CD4-positive, CD25-positive, alpha-beta regulatory T cell (primary cell): ENCODE results near the gene BCL2L11. TPM values are rescaled to one million over a fixed set of nuclear protein-coding genes. Genes with fewer than 3 reads are reported as not detected.

Experiments
- ATAC-seq, 2 donors: fragments of 150-1000 bp; cut with Tn5 transposase; one replicate each; pipeline ENCODE4 v1.10.0; 2021; ENCODE audit warnings: low read depth in 2 of 2, moderate number of reproducible peaks in 2 of 2, moderate library complexity in 1 of 2
- DNase-seq, 3 donors: peaks; one replicate each; pipeline versions ENCODE4 v3.0.0 to v3.0.0-alpha.2; 2012 to 2022; ENCODE audit warnings: mixed read lengths in 1 of 3
- H3K27ac ChIP-seq: one replicate; pipeline ENCODE4 v1.7.0; 2013; ENCODE audit warnings: mild to moderate bottlenecking, low read length; ENCODE audit not compliant: insufficient read depth, poor library complexity, severe bottlenecking
- H3K27me3 ChIP-seq: one replicate; pipeline ENCODE4 v1.7.0; 2013; ENCODE audit warnings: low read length; ENCODE audit not compliant: control insufficient read depth, insufficient read depth
- H3K36me3 ChIP-seq: one replicate; pipeline ENCODE4 v1.7.0; 2013; ENCODE audit warnings: mild to moderate bottlenecking, low read length, moderate library complexity; ENCODE audit not compliant: control insufficient read depth, insufficient read depth
- H3K4me1 ChIP-seq: 2 replicates; pipeline ENCODE4 v1.7.0; 2013; ENCODE audit warnings: mild to moderate bottlenecking, low read length; ENCODE audit not compliant: insufficient read depth, control insufficient read depth, poor library complexity, severe bottlenecking
- H3K4me3 ChIP-seq: one replicate; pipeline ENCODE4 v1.7.0; 2013; ENCODE audit warnings: low read depth, mild to moderate bottlenecking, low read length, moderate library complexity
- H3K9me3 ChIP-seq, 2 experiments: 1 replicate in 1 of 2; 2 replicates in 1 of 2; pipeline ENCODE4 v1.7.0; 2013; ENCODE audit warnings: low read length in 2 of 2, mild to moderate bottlenecking in 1 of 2, moderate library complexity in 1 of 2; ENCODE audit not compliant: control insufficient read depth in 2 of 2
- H3K27ac Mint-ChIP-seq, 3 donors: one replicate each; pipeline ENCODE4 v1.8.0; 2020 to 2022; ENCODE audit warnings: mild to moderate bottlenecking in 3 of 3, mixed read lengths in 3 of 3, moderate library complexity in 2 of 3
- H3K27me3 Mint-ChIP-seq: one replicate; pipeline ENCODE4 v1.8.0; 2022; ENCODE audit warnings: mild to moderate bottlenecking, mixed read lengths
- H3K36me3 Mint-ChIP-seq: one replicate; pipeline ENCODE4 v1.8.0; 2020; ENCODE audit warnings: mixed read lengths
- H3K4me1 Mint-ChIP-seq, 4 donors: one replicate each; pipeline ENCODE4 v1.8.0; 2020 to 2022; ENCODE audit warnings: mixed read lengths in 4 of 4, mild to moderate bottlenecking in 1 of 4
- H3K4me3 Mint-ChIP-seq, 4 donors: one replicate each; pipeline ENCODE4 v1.8.0; 2020 to 2022; ENCODE audit warnings: mild to moderate bottlenecking in 4 of 4, mixed read lengths in 4 of 4, moderate library complexity in 3 of 4
- H3K9me3 Mint-ChIP-seq, 7 donors: one replicate each; pipeline ENCODE4 v1.8.0; 2020 to 2022; ENCODE audit warnings: mixed read lengths in 7 of 7, mild to moderate bottlenecking in 3 of 7, moderate library complexity in 2 of 7
- polyA plus RNA-seq, 4 donors: library from polyadenylated mRNA; unstranded; fragments of 300-500 nt; fragmentation: Illumina TruSeq; gene quantifications; one replicate each; pipeline ENCODE4 v1.2.3, GENCODE V29; 2021
- total RNA-seq: library from RNA; stranded (reverse); gene quantifications from one replicate; pipeline ENCODE4 v1.2.3, GENCODE V29; 2022

BCL2L11 gene
- total and polyA plus RNA-seq, 5 donors from 2014 or later: 18.0 to 96.0 (median 31.9) TPM

DNA sequence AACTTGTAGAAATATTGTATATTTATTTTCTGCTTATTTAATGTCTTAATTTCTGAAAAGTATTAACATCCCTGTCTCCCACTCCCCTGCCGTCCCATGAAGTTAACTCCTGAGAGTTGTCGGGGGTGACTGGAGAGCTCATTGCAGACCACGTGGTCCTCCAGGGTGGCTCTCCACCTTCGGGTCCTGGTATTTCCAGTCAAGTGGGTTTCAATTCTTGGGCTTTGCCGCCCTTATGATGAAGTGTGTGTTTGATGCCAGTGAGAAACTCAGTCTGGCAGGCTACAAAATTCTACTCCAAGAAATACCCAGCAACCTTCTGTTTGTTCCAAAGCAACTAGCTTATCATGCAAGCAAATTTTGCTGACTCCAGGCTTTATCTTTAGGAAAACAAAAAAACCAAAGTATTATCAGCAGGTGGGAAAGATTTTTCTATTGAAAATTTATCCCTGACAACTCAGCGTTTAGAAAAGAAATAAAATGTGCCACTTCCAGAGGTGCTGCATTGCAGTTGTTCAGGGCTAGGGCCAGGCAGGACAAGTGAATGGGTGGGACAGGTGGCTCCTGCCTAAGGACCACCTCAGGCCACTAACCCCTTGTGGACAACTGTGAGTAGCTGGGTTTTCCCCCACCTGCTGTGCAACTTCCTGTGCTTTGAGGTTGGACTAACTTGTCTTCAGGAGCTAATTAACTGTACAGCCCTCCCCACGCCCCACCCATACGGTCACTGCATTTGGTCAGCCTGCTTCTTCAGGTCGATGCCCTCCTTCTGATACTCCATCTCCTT lies 46.6 kb downstream of the BCL2L11 start:
- Mint-ChIP-seq H3K4me1 (peaks cover 10 to 33% (median 19%) of the 10 kb centered on the region in 4 donors), H3K27me3 (peaks cover 42% of the 10 kb centered on the region), H3K4me3 (no peak overlapping the region), H3K27ac (peak overlapping the region in 1 of 3 donors; percentile 62), H3K36me3 (peaks cover 19% of the 10 kb centered on the region), H3K9me3 (peaks cover 0 to 2% (median 0%) of the 10 kb centered on the region in 7 donors)
- Histone ChIP-seq H3K4me3 (no peak overlapping the region), H3K36me3 (peaks cover 21% of the 10 kb centered on the region), H3K27ac (no peak overlapping the region), H3K27me3 (peaks cover 5% of the 10 kb centered on the region), H3K4me1 (peaks cover 21% of the 10 kb centered on the region), H3K9me3 (no peaks in the 10 kb centered on the region)
- DNase-seq: peak in 1 of 3 donors; percentile 30
- no peak for ATAC-seq

DNA sequence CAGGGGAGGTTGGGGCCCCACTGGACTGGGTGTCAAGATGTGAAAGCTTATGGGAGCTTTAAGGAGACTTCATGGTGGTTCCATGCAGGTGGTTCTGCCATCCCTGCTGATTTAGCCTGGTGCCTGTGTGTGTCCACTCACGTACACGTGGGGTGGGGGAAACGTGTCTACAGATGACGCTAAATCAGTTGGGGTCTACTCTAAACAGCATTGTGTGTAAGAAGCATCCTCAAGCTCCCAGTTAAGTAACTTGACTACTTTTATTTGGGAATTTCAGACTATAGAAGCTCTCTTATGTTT lies 47.1 kb downstream of the BCL2L11 start:
- ATAC-seq: no peak
- Mint-ChIP-seq H3K27me3 (peaks cover 38% of the 10 kb centered on the region), H3K4me1 (peaks cover 5 to 28% (median 14%) of the 10 kb centered on the region in 4 donors), H3K27ac (peak overlapping the region in 1 of 3 donors; percentile 62), H3K9me3 (peaks cover 0 to under 1% (median 0%) of the 10 kb centered on the region in 7 donors), H3K4me3 (peak overlapping the region in 1 of 4 donors; percentile 21), H3K36me3 (peaks cover 13% of the 10 kb centered on the region)
- H3K27me3 ChIP-seq: peaks cover 7% of the 10 kb centered on the region
- H3K4me3 ChIP-seq: no peak overlapping the region
- peaks cover 21% of the 10 kb centered on the region for H3K36me3 ChIP-seq
- H3K4me1 ChIP-seq: peaks cover 15% of the 10 kb centered on the region
- DNase-seq: no peak
- H3K9me3 ChIP-seq: no peaks in the 10 kb centered on the region
- no peak overlapping the region for H3K27ac ChIP-seq

DNA sequence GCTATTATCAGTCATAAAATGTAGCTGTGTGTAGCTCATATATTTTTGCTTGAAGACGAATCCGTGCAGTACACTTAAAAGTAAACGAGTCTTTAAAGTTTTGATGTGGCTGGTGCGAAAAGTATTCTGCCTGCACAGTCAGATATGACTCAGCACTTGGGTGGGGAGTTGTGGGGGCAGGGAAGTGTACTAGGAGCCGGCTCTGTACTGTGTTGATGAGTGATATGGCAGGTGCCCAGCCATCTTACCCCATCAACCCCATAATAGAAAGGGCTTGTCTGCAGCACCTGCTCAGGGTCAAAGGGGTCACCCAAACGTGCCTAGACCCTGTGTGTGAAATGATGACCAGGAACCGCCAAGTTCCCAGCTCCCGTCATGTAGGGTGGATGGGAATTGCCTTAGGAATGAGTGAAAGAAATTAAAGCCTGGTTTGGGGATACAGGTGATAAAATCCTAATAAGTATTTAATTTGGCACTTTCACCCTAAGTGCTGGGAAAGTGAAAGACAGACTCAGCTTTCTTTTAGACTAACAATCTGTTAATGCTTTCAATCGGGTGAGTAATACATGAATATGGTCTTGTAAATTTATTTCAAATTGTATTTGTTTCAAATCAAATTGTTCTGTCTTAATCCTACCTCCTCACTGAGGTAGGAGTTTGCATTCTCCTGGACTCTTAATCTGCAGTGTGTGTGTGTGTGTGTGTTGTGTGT lies 48.0 kb downstream of the BCL2L11 start:
- Histone ChIP-seq H3K4me3 (no peak overlapping the region), H3K27me3 (peaks cover 7% of the 10 kb centered on the region), H3K36me3 (peaks cover 21% of the 10 kb centered on the region), H3K9me3 (no peaks in the 10 kb centered on the region), H3K4me1 (peaks cover 12% of the 10 kb centered on the region), H3K27ac (no peak overlapping the region)
- no peaks in the 10 kb centered on the region for H3K9me3 Mint-ChIP-seq
- ATAC-seq: peak; percentile 82 to 87
- no peak overlapping the region for H3K4me3 Mint-ChIP-seq
- DNase-seq: peak; percentile 13 to 87 (median 51)
- peaks cover 35% of the 10 kb centered on the region for H3K27me3 Mint-ChIP-seq
- peaks cover 4 to 21% (median 12%) of the 10 kb centered on the region in 4 donors for H3K4me1 Mint-ChIP-seq
- peak overlapping the region in 1 of 3 donors; percentile 70 for H3K27ac Mint-ChIP-seq
- peaks cover 10% of the 10 kb centered on the region for H3K36me3 Mint-ChIP-seq

DNA sequence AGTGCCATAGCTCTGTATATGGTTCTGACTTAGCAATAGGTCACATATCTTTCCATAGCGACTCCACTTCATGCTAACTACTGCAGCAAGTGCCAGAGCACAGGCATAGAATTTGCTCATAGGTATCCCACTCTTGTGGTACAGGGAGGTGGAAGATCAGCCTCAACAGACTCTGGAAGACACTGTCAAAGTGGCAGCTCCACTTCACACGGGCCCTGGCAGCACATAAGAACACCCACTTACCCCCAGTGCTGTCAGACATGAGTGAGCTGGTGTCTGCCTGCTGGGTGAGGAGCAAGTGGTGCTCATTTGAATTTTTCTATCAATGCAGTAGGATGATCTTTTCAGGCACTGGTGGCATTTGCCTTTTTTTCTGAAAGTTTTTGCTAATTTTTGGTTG lies 48.6 kb downstream of the BCL2L11 start:
- H3K4me1 Mint-ChIP-seq: peaks cover 4 to 21% (median 12%) of the 10 kb centered on the region in 4 donors
- no peaks in the 10 kb centered on the region for H3K9me3 ChIP-seq
- no peak for ATAC-seq

DNA sequence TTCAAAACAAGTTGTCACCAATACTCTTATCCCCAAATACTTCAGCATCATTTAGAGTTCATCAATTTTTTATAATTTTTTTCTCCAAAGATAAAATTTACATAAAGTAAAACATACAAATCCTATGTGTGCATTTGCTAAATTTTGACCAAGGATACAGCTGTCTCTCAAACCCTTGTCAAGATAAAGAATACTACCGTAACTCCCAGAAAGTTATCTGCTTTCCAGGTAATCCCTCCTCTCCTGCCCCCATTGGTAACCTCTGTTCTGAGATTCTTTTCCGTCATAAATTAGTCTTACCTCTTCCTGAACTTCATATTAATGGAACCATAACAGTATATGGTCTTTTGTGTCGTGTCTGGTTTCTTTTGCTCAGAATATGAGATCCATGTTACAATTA lies 49.2 kb downstream of the BCL2L11 start:
- Mint-ChIP-seq H3K9me3 (no peaks in the 10 kb centered on the region), H3K36me3 (peaks cover 7% of the 10 kb centered on the region), H3K4me1 (peaks cover 4 to 21% (median 12%) of the 10 kb centered on the region in 4 donors)

More for the DNA sequence above, 48.6 kb downstream of the BCL2L11 start:
- no peak for DNase-seq
- Histone ChIP-seq H3K27ac (no peak overlapping the region), H3K4me1 (peaks cover 12% of the 10 kb centered on the region), H3K36me3 (peaks cover 19% of the 10 kb centered on the region), H3K27me3 (peaks cover 8% of the 10 kb centered on the region), H3K4me3 (no peak overlapping the region)
- Mint-ChIP-seq H3K4me3 (peak overlapping the region in 1 of 4 donors; percentile 71), H3K27ac (no peak overlapping the region), H3K36me3 (peaks cover 10% of the 10 kb centered on the region), H3K27me3 (peaks cover 32% of the 10 kb centered on the region), H3K9me3 (no peaks in the 10 kb centered on the region)

DNA sequence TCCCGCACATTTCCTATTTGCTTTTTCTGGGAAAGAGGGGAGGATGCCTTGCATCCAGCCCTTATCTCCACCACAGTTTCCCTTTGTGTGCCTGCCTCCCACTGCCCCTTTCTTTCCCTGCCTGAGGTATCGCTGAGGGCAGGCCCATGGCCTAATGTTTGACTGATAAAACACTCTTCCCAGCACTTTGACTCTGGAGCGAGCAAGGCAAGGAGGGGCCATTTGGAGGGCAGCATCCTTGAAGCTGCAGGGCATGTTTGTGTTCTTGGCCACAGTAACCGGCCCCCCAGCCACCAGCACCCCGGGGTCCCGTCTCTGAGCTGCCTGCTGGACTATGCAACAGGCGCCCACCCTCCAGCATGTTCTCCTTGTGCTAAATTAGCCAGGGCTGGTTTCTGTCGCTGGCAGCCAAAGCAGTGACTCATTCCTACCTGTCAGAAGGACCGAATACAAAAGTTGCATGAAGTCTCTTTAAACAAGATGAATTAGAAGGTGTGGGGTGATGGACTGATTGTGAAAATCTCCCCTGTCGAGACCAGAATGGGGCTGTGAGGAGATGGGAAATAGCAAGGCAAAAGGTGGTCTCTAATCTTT lies 50.7 kb downstream of the BCL2L11 start:
- Mint-ChIP-seq H3K27ac (no peak overlapping the region), H3K4me3 (no peak overlapping the region), H3K36me3 (no peaks in the 10 kb centered on the region), H3K9me3 (no peaks in the 10 kb centered on the region), H3K27me3 (peaks cover 44% of the 10 kb centered on the region), H3K4me1 (peaks cover 4 to 21% (median 12%) of the 10 kb centered on the region in 4 donors)
- peaks cover 2% of the 10 kb centered on the region for H3K36me3 ChIP-seq
- H3K9me3 ChIP-seq: no peaks in the 10 kb centered on the region
- H3K4me3 ChIP-seq: no peak overlapping the region
- peaks cover 12% of the 10 kb centered on the region for H3K4me1 ChIP-seq
- peaks cover 13% of the 10 kb centered on the region for H3K27me3 ChIP-seq
- H3K27ac ChIP-seq: no peak overlapping the region
- ATAC-seq (no peak), DNase-seq (no peak)

More for the DNA sequence above, 49.2 kb downstream of the BCL2L11 start:
- H3K9me3 ChIP-seq: no peaks in the 10 kb centered on the region
- no peak overlapping the region for H3K4me3 ChIP-seq
- H3K36me3 ChIP-seq: peaks cover 16% of the 10 kb centered on the region
- peaks cover 37% of the 10 kb centered on the region for H3K27me3 Mint-ChIP-seq
- ATAC-seq (no peak), DNase-seq (no peak)
- H3K4me3 Mint-ChIP-seq: no peak overlapping the region
- no peak overlapping the region for H3K27ac Mint-ChIP-seq
- H3K27me3 ChIP-seq: peaks cover 10% of the 10 kb centered on the region
- peaks cover 12% of the 10 kb centered on the region for H3K4me1 ChIP-seq
- no peak overlapping the region for H3K27ac ChIP-seq

DNA sequence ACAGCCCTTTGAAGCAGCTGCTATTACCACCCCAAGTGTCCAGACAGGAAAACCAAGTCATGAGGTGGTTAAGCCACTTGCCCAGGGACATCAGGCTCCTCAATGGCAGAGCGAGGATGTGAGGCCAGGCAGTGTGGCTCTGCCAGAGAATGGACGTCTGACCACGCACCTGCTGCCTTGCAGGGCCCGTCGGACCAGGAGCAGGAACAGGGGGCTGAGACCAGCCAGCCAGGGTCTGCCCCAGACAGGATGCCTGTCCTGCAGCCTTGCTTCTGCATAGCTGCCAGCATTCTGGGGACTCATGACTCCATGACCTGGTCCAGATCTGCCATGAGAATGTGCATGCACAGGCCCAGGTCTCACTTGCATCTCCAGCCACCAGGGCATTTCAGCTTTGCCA lies 52.0 kb downstream of the BCL2L11 start:
- no peaks in the 10 kb centered on the region for H3K36me3 ChIP-seq
- peaks cover 48% of the 10 kb centered on the region for H3K27me3 Mint-ChIP-seq
- peaks cover 10% of the 10 kb centered on the region for H3K4me1 ChIP-seq
- H3K27ac ChIP-seq: no peak overlapping the region
- peak overlapping the region in 1 of 3 donors; percentile 86 for H3K27ac Mint-ChIP-seq
- H3K36me3 Mint-ChIP-seq: no peaks in the 10 kb centered on the region
- H3K27me3 ChIP-seq: peaks cover 13% of the 10 kb centered on the region
- no peaks in the 10 kb centered on the region for H3K9me3 Mint-ChIP-seq
- H3K4me1 Mint-ChIP-seq: peaks cover 4 to 14% (median 9%) of the 10 kb centered on the region in 4 donors
- H3K4me3 ChIP-seq: no peak overlapping the region
- ATAC-seq (no peak), DNase-seq (no peak)
- H3K9me3 ChIP-seq: no peaks in the 10 kb centered on the region
- no peak overlapping the region for H3K4me3 Mint-ChIP-seq
